KOPT-K1 (cell line): ENCODE data around the gene PXYLP1.

Experiments
- H3K27ac ChIP-seq: fragments of 200-600 bp; sonication (generic); 2 replicates; pipeline ENCODE4 v1.5.1; 2016; ENCODE audit warnings: antibody characterized with exemption, mild to moderate bottlenecking, low read depth, low read length; ENCODE audit not compliant: poor library complexity, severe bottlenecking
- H3K36me3 ChIP-seq: fragments of 200-600 bp; sonication (generic); 2 replicates; pipeline ENCODE4 v1.5.1; 2017; ENCODE audit warnings: antibody characterized with exemption, mild to moderate bottlenecking, low read length, moderate library complexity; ENCODE audit not compliant: insufficient read depth
- H3K9me3 ChIP-seq: fragments of 200-600 bp; sonication (generic); 2 replicates; pipeline ENCODE4 v1.5.1; 2017; ENCODE audit warnings: antibody characterized with exemption, low read length, mild to moderate bottlenecking; ENCODE audit not compliant: insufficient read depth, poor library complexity, severe bottlenecking

PXYLP1 gene

DNA sequence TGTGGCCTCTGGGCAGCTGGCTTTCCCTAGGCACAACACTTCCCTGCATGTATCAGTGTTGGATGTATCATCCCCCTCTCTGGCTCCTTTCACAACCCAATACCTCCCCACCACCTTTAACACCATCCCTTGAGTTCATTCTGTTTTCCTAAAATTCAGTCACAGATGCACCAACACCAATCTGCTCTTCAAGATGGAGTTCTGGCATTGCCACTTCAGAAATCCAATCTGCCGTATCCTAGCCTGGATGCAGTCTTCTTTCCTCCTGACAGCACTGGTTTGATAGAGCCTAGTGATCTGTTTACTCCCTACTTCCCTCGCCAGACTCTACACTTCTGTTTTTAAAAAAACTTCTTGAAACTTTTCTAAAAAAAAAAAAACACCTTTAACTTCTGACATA is 21.7 kb downstream of the PXYLP1 start:
- no peaks in the 10 kb centered on the region for H3K9me3 ChIP-seq
- H3K36me3 ChIP-seq: peaks cover 49% of the 10 kb centered on the region
- no peak overlapping the region for H3K27ac ChIP-seq

DNA sequence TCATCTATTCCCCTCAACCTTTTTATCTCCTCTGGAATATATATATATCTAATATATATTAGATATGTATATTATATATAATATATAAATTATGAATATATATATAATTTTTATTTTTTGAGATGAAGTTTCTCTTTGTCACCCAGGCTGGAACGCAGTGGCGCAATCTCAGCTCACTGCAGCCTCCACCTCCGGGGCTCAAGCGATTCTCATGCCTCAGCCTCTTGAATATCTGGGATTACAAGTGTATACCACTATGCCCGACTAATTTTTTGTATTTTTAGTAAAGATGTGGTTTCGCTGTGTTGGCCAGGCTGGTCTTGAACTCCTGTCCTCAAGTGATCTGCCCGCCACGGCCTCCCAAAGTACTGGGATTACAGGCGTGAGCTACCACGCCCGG is 22.2 kb downstream of the PXYLP1 start:
- Histone ChIP-seq H3K27ac (no peak overlapping the region), H3K36me3 (peaks cover 47% of the 10 kb centered on the region), H3K9me3 (no peaks in the 10 kb centered on the region)

DNA sequence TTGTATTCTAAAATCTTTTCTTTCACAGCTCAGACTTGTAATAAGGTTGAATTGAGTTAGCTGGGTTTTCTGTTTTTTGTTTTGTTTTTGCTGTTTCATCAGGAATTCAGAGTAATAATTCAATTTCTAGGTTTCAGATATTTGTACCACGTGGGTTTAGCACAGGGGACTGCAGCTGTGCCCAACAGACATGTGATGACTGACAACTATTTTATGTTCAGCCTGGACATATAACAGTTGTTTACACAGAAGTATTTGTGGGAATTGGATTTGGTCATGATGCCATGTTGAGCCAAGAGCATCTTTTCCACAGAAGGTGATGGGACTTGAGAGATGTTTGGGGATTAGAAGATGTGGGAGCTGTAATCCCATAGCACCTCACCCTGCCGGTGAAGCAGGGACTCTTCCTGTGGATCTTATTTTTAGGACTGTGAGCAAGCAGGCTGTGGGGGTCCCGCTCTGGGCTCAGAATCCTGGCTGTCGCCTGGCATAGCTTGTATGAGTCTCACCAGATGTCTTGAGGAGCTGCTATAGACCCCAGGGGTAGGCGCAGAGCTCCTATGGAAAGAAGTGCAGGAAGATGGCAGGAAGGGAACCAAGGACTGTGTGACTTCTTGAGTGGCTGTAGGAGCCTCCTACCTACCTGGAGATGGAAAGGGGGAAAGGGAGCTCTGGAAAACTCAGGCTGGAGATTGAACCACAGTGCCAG is 23.7 kb downstream of the PXYLP1 start:
- no peaks in the 10 kb centered on the region for H3K9me3 ChIP-seq
- peak overlapping the region; percentile 92 for H3K27ac ChIP-seq
- H3K36me3 ChIP-seq: peaks cover 35% of the 10 kb centered on the region

DNA sequence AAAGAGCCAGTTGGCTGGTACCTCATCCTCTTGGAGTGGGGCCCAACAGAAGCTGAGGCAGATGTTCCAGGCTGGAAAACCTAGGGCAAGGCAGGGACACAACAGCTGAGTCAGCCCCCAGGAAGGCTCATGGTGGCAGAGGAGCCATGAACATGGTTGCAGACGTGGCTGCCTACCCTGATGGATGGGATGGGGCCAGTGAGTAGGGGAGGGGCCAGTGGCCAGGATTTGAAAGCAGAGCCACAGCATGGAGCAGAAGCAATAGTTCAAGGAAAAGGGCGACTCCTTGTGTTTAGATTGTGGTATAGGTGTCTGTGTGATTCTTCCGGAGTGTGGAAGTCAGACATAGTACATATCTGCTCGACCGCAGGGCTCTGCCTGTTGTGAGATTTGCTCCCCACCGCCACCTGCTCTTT is 24.2 kb downstream of the PXYLP1 start:
- peaks cover 35% of the 10 kb centered on the region for H3K36me3 ChIP-seq
- no peaks in the 10 kb centered on the region for H3K9me3 ChIP-seq
- H3K27ac ChIP-seq: peak overlapping the region; percentile 92

DNA sequence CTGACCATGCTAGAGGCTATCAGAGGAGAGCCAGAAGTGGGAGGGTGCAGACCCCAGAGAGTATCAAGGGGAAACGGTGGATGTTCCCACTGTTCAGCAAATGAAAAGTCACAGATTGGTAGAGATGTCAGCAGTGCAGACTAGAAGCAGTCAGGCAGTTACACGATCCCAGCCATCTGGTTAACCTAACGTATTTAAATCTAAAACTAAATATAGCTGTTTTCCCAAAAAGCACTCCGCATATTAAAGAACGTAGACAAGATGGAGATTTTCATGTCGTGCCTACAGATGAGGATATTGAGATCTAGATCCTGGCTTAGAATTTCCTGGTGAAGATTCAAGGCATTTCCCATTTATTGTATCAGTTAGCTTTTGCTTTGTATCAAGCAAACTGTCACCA is 25.2 kb downstream of the PXYLP1 start:
- Histone ChIP-seq H3K27ac (peak overlapping the region; percentile 92), H3K36me3 (peaks cover 33% of the 10 kb centered on the region), H3K9me3 (no peaks in the 10 kb centered on the region)

DNA sequence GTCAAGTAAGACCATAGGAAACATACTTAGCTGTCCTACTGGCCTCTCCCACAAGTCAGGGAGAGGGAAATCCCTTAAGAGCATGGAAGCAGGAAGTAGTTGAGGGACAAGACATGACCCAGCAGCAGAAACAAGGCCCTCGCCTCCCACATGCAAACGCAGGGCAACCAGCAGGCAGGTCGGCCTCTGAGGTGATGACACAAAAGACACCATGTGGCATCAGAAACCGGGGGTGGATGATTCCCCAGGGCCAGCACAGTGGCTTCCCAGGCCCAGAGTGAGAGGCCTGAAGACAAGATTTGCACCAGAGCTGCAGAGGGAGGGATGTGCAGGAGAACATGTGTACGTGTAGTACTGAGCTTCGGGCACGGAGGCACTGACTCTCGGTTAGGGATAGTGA is 26.3 kb downstream of the PXYLP1 start:
- peaks cover 29% of the 10 kb centered on the region for H3K36me3 ChIP-seq
- H3K27ac ChIP-seq: peak overlapping the region; percentile 92
- no peaks in the 10 kb centered on the region for H3K9me3 ChIP-seq

DNA sequence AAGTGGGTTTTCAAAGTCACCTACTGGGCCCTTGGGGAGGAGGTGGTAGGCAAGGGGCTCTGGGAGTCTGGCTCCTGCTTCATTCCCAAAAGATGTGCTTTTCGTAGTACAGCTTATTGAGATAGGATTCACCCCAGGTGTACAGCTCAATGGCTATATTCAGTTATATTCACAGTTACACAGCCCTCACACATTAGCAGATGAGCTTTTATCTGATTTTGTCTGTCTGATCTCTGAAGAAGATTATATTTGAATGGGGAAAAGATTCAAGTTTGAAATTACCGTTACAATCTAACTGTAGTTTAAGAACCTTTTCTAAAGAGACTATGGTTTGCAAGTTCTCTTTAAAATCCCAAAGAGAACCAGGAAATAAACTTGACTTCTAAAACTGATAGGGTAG is 27.3 kb downstream of the PXYLP1 start:
- Histone ChIP-seq H3K27ac (peak overlapping the region; percentile 92), H3K9me3 (no peaks in the 10 kb centered on the region), H3K36me3 (peaks cover 39% of the 10 kb centered on the region)

DNA sequence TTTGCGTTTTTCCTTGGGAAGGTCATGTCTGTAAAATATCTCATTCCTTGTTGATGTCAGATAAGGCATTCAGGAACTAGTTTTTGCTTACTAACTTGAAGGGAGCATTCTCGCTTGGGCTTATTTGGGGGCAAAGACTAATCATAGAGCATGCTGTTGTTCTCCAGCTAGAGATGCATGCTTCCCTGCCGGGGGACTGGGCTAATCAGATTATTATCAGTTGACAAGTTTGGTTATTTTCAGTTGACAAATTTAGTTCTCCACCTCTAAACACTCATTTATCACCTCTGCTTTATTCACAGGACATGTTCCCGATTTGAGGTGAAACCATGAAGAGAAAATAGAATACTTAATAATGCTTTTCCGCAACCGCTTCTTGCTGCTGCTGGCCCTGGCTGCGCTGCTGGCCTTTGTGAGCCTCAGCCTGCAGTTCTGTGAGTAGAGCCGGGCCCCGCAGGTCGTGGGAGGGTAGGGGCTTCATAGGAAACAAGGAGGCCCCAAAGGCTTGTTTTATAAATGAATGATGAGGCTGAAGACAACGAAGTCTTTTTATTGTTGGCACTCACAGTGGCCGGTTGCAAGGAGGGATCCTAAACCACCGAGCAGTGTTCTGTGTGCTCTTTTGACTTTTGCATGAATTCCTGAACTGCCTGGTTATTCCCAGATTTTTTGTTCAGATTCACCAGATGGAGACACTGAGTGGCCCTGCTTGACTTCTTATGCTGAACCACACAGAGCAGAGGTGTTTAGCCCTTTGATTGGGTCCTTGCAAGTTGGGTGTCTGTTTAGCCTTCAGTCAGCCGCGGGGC is 28.4 kb downstream of the PXYLP1 start:
- peak overlapping the region; percentile 92 for H3K27ac ChIP-seq
- H3K36me3 ChIP-seq: peaks cover 50% of the 10 kb centered on the region
- H3K9me3 ChIP-seq: no peaks in the 10 kb centered on the region

DNA sequence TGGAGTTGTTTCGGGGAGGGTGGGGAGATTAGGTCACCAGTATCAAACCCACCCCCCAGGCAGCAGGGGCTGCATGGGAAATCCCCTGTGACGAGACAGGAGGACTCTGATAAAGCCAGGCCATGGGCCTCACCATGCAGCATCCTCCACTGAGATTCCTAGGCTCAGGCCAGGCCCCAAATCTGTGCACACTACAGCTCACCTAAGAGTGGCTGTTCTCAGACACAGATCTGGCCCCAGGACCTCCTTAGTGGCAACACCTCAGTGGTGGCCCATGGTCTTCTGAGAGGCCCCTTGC is 29.0 kb downstream of the PXYLP1 start:
- Histone ChIP-seq H3K27ac (peak overlapping the region; percentile 92), H3K9me3 (no peaks in the 10 kb centered on the region), H3K36me3 (peaks cover 55% of the 10 kb centered on the region)

DNA sequence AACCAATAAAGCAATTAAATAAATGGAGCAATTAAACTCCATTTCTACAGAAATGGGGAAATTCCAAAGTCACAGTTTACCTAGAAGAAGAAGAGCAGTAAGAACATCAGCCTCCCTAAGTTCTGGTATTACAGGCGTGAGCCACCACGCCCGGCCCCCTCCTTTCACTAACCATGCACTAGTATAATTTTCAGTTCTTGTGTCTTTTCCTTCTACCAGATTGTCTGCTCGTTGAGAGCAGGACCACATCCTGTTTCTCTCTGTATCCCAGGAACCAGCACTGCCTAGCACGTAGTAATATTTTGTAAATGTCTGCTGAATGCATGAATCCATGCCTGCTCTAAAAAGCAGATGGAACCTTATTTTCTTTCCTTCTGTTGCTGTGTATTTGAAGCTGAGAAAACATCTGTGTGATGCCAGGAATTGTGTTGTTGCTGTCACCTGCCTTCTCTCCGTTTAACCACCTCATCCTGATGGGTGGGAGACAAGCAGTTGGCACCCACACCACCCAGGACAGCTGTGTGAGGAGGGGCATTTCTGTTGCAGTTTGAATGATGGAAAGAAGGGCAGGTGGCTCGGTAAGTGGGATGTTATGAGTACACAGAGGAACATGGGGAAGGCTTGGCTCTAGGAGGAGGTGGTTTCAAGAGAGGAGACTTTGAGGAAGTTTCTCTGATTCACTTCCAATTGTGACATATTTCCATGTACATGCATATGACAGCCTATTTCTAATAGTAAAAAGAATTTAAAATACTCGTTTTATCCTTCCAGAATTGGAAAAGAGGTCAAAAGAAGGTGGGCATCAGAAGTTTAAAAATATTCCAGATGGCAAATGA is 30.1 kb downstream of the PXYLP1 start:
- Histone ChIP-seq H3K27ac (peak overlapping the region; percentile 92), H3K36me3 (peaks cover 55% of the 10 kb centered on the region), H3K9me3 (no peaks in the 10 kb centered on the region)

DNA sequence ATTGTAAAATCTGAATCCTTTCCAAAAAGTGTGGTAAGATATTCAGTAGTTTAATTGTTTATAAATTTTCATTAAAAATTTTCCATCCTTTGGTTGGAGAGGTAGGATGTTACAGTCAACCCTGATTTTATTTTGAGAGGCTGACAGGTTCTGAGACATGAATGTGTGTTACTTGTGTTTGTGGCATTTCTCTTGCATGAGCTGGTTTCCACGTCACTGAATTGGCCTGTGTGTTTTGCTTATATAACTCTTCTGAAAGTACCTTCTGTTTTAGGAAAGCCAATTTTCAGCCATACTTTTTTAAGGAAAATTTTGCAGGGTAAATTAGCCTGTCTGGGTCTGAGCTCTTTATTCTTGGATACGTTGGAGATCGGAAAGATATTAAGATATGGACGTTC is 30.7 kb downstream of the PXYLP1 start:
- H3K36me3 ChIP-seq: peaks cover 54% of the 10 kb centered on the region
- H3K27ac ChIP-seq: peak overlapping the region; percentile 92
- no peaks in the 10 kb centered on the region for H3K9me3 ChIP-seq

DNA sequence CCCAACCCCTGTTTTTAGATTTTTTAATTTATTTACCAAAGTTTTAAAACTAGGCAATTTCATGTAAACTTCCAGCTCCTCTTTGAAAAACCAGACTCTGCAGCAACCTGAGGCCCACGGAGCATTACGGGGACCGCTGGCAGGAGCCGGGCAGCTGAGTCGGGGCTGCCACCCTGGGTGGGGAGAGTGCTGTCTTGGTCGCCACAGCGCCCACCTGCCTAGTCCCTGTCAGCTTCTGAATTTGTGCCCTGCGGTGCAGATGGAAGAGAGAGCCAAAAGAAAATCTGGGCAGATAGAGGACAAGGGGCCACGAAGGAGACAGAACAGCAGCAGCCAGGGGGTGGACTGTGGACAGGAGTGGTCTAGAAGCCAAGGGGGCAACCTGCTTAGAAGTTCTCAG is 34.6 kb downstream of the PXYLP1 start:
- Histone ChIP-seq H3K9me3 (no peaks in the 10 kb centered on the region), H3K36me3 (peaks cover 72% of the 10 kb centered on the region), H3K27ac (peak overlapping the region; percentile 92)

DNA sequence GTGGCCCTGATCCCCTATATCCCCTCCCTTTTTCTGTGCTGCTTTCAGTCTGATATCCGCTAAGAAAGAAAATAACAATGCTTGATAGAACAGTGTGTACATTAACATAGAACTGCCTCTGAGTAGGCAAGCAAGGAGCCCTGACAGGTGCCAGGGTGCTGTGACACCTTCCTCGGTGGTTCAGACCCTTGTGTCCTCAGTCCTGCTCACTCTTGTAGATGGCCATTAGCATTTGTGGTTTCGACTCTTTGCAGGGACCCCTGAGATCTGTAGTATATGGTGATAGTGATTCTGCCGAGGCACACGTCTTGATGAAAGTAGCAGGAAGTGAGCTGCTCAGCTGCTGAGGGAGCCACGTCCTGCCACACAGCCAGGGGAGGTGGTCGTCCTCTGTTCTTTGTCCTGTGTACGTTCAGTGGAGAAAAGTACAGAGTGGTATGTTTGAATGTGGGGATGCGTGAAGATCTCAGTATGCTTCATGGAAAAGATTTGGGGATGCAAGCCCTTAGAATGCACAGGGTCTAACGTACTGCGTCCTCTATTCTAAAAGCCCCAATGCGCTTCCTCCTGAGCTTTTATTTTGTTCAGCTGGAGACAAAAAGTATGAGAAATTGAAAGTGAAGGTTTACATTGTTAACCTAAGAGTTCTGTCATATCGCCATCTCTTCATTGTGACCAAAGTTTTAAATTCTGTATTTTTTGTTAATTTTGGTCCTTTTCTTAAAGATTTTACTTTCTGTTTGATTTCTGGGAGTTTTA is 35.4 kb downstream of the PXYLP1 start:
- Histone ChIP-seq H3K36me3 (peaks cover 74% of the 10 kb centered on the region), H3K9me3 (no peaks in the 10 kb centered on the region), H3K27ac (peak overlapping the region; percentile 92)

DNA sequence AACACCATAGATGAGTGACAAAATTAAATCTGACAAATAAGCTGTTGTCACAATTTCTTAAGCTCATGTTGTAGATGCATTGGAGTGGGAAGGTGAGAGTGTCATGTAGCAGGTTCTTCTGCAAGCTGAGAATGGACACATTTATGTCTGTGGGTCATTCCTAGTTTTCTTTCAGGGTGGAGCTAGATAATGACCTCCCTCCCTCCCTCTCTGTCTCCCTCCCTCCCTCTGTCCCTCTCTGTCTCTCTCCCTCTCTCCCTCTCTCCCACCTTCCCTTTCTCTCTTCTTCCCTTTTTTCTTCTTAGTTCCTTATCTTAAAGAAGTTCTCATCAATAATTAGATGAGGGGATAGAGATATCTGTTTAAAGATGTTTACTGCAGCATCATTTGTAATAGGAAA is 36.0 kb downstream of the PXYLP1 start:
- no peaks in the 10 kb centered on the region for H3K9me3 ChIP-seq
- H3K27ac ChIP-seq: peak overlapping the region; percentile 92
- peaks cover 76% of the 10 kb centered on the region for H3K36me3 ChIP-seq

DNA sequence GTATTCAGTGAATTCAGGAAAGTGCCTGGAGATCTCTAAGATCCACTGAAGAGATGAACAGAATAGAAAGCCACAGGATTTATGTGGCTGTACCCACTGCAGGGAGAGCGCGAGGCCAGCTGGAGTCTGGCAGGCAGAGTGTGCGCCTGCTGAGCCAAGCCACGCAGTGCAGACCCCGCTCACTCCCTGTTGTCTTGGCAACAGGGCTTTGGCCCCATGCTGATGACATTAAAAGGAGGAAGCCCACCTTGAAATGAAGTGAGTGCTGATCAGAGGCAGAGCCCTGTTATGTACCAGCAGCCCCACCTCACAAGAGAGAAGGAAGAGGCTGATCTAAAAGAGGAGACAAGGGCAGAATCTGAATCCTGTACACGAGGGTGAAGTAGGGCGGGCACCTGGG is 36.7 kb downstream of the PXYLP1 start:
- Histone ChIP-seq H3K36me3 (peaks cover 78% of the 10 kb centered on the region), H3K27ac (peak overlapping the region; percentile 92), H3K9me3 (no peaks in the 10 kb centered on the region)
